ENCODE data around the gene S100A16.
"Not testable (repeated sequence)": the region's sequence is repeated elsewhere in the genome, so short reads cannot be mapped to it uniquely, and the experiment has no call there.

Gene S100A16

DNA sequence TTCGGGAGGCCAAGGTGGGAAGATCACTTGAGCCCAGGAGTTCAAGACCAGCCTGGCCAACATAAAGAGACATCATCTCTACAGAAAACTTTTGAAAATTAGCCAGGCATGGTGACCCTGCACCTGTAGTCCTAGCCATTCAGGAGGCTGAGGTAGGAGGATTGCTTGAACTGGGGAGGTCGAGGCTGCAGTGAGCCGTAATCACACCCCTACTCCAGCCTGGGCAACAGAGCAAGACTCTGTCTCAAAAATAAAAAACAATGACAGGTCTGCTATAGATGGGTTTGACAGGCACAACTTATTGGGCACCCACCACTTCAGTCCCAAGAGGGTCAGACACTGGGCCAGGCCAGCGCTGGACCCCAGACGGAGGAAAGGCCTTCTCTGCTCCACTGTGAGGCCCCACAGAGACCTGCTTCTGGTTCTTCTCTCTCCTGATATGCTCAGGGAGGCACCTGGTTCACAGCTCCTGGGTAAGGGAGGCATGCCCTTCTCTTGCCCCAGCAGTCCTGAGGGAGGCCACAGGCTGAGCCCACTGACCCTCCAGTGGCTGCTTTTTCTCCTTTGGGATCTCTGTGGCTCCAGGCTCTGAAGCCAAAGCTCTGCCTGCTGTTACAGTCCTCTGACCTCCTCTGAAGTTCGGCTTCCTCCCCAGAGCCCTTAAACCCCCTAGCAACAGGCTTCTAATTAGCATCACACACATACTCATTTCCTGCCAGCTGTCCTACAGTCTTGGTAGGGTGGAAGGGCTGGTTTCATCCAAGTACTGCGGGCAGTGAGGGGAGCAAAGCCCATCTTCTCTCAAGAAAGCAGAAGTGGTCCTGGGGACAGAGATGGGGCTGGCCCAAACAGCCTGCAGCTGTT, 14.4 kb downstream of the S100A16 start:
- DNase-seq (ENCODE audit: low spot score): no peak
- TF ChIP-seq, protein P1, sequence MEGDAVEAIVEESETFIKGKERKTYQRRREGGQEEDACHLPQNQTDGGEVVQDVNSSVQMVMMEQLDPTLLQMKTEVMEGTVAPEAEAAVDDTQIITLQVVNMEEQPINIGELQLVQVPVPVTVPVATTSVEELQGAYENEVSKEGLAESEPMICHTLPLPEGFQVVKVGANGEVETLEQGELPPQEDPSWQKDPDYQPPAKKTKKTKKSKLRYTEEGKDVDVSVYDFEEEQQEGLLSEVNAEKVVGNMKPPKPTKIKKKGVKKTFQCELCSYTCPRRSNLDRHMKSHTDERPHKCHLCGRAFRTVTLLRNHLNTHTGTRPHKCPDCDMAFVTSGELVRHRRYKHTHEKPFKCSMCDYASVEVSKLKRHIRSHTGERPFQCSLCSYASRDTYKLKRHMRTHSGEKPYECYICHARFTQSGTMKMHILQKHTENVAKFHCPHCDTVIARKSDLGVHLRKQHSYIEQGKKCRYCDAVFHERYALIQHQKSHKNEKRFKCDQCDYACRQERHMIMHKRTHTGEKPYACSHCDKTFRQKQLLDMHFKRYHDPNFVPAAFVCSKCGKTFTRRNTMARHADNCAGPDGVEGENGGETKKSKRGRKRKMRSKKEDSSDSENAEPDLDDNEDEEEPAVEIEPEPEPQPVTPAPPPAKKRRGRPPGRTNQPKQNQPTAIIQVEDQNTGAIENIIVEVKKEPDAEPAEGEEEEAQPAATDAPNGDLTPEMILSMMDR (IDR thresholded peaks at IDR 0.05): no peak
- Histone ChIP-seq H3K4me3 (no peak overlapping the region), H3K27ac (no peak overlapping the region)

DNA sequence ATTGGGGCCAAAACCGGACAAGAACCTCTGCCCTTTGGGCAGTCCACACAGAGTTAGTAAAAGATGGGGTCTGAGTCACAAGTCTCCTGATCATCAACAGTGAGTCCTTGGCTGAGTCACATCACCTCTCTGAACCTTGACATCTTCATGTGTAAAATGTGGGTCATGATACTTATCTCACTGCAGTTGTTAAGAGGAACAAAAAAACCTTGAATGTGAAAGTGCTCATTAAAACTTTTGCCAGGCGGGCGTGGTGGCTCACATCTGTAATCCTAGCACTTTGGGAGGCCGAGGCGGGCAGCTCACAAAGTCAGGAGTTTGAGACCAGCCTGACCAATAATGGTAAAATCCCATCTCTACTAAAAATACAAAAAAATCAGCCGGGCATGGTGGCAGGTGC, 15.7 kb downstream of the S100A16 start:
- TF ChIP-seq, protein P1 (IDR thresholded peaks at IDR 0.05): no peak
- H3K27ac ChIP-seq: no peak overlapping the region
- DNase-seq (ENCODE audit: low spot score): no peak
- no peak overlapping the region for H3K4me3 ChIP-seq

DNA sequence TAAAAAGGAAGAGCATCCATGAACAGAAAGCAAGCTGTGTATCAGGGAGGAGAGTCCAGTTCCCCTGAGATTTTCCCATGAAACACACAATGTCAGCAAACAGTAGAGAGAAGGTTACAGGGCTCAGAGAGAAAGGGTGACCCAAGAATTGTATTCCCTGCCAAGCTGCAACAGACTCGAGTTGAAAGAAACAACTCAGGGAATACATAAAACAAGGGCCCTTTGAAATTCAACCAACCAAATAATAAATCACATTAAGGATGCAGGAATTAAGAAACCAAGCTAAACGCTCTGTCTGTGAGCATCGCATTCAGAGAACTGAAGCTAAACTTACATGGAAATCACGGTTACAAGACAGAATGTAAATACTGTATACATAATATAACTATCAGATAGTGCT, 20.2 kb downstream of the S100A16 start:
- TF ChIP-seq, protein P1 (IDR thresholded peaks at IDR 0.05): no peak
- Histone ChIP-seq H3K4me3 (no peak overlapping the region), H3K27ac (no peak overlapping the region)
- DNase-seq (ENCODE audit: low spot score): no peak

DNA sequence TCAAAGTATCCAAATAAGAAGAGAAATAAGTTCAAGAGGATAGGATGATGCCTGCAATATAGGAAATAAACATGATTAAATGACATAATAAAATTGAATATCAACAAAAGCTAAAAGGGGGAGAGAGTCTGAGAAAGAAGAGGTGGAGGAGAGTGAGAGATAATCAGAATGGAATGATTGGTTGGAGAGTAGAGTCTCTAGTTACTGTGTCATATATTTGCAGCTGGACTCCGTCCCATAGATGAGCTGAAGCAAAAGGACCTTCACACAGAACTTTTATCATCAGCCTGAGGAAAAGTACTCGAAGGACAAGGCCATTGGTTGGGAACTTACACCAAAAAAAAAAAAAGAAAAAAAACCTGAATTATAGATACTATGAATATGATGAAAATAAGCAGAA, 24.5 kb downstream of the S100A16 start:
- H3K27ac ChIP-seq: no peak overlapping the region
- H3K4me3 ChIP-seq: no peak overlapping the region
- TF ChIP-seq, protein P1 (IDR thresholded peaks at IDR 0.05): no peak
- DNase-seq (ENCODE audit: low spot score): no peak

DNA sequence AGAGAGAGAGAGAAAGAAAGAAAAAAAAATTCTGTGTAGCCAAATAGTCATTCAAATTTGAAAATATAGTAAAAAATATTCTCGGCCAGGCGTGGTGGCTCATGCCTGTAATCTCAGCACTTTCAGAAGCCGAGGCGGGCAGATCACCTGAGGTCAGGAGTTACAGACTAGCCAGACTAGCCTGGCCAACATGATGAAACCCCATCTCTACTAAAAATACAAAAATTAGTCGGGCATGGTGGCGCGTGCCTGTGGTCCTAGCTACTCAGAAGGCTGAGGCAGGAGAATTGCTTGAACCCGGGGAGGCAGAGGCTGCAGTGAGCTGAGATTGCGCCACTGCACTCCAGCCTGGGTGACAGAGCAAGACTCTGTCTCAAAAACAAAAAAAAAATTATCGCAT, 24.9 kb downstream of the S100A16 start:
- H3K4me3 ChIP-seq; DNase-seq (ENCODE audit: low spot score); H3K27ac ChIP-seq: not testable (repeated sequence)

DNA sequence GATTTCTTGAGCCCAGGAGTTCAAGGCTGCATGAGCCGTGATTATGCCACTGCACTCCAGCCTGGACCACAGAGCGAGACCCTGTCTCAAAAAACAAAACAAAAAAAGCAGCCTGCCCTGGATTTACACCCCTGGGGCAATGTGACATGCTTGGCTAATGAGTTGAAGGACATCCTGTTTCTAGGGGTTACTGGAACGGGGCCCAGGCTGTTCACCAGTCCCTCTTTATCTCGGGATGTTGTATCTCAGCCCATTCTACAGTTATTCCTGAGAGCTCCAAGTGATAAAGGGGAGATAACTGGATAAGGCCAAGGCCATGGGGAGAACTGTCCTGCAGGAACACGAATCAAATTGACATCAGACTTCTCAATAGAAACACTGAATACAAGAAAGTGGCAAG, 25.6 kb downstream of the S100A16 start:
- Histone ChIP-seq H3K27ac (no peak overlapping the region), H3K4me3 (no peak overlapping the region)
- DNase-seq (ENCODE audit: low spot score): no peak
- TF ChIP-seq, protein P1 (IDR thresholded peaks at IDR 0.05): no peak

DNA sequence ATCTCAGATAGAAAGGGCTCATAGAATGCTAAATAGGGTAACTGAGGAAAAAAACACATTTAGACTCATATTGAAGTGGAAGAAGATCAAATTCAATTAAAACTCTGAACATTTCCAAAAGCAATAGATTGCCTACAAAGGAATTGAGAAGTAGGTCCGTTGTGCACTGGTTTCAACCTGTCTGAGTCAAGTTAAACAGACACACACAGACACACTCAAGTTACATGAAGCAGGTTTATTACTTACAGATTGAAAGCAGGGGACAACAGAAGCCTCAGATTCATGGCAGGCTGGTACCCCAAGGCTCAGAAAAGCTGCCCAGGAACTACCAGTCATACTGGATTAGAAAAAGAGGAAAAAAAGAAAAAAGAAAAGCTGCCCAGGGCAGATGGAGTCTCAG, 26.6 kb downstream of the S100A16 start:
- H3K27ac ChIP-seq: no peak overlapping the region
- H3K4me3 ChIP-seq: no peak overlapping the region
- no peak for DNase-seq (ENCODE audit: low spot score)
- TF ChIP-seq, protein P1 (IDR thresholded peaks at IDR 0.05): no peak

Data from coronary artery (tissue), 2 donors.